Measurements from ENCODE around the gene DNAAF8.

DNA sequence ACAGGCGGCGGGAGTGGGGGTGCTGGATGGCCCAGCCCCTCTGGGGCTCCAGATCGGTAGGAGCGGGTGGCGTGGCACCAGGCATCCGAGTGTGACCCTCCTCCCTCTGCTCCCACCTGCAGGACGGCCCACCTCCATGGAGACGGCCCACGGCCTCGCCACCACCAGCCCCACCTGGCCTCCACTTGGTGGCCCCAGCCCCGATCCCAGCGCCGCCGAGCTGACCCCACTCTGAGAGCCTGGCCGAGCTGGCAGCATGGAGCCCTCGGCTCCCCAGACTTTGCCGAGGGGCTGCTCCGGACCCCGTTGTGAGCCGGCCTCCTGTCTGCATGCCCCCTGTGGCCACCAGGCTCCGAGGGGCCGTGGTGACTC is 45.7 kb upstream of the DNAAF8 start:
- TF ChIP-seq CTCF (IDR thresholded peaks at IDR 0.05) (no peak), POLR2A (IDR thresholded peaks at IDR 0.05) (no peak)
